HG03571 (cell line): ENCODE measurements around the gene CASTOR1.

Experiments
- ATAC-seq: cut with Tn5 transposase; IDR thresholded peaks from one replicate; pipeline ENCODE4 v1.9.1; 2021; ENCODE audit not compliant: unreplicated experiment

CASTOR1 gene

DNA sequence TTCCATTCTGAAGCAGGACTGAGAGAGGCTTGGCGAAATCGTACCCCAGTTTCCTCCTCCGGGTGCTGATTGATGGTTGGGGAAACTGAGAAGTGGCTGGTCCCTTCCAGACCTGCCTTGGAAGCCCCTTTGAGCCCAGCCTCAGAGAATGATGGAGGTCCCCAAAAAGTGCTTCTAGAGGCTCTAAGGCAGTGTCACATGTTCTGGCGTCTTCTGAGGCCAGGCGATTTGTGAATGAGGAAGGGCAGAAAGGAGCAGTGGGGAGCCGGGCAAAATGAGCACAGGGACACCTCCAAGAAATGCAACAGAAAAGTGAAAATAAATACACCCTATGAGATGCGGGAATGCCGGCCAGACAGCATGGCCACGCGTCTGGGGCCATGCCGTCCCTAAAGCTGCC is 41.7 kb downstream of the CASTOR1 start:
- no peak for ATAC-seq

DNA sequence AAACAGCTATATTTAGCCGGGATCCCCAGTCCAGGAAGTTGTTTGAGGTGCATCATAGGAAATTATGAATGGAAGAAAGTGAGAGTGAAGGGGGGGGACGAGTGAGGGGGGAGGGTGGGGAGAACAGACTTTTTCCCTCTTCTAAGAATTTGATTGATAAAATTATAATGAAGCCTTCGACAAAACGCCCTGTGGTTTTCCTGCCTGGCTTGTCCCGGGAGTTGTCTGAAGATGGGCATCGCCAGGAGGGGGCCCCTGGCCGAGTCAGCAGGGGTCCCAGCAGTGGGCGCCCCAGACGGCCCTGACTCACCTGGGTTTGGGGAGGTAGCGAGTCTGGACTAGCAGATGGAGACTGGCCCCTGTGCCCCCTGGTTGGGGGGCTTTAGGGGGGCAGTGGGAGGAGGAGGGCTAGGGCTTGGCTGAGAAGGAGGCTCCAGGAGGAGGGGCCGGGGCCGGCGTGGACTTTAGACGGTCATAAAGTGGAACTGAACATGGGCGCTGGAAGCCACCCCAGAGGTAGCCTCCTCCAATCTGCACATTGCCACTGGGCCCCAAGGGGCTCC is 42.4 kb downstream of the CASTOR1 start:
- ATAC-seq, result no peak

DNA sequence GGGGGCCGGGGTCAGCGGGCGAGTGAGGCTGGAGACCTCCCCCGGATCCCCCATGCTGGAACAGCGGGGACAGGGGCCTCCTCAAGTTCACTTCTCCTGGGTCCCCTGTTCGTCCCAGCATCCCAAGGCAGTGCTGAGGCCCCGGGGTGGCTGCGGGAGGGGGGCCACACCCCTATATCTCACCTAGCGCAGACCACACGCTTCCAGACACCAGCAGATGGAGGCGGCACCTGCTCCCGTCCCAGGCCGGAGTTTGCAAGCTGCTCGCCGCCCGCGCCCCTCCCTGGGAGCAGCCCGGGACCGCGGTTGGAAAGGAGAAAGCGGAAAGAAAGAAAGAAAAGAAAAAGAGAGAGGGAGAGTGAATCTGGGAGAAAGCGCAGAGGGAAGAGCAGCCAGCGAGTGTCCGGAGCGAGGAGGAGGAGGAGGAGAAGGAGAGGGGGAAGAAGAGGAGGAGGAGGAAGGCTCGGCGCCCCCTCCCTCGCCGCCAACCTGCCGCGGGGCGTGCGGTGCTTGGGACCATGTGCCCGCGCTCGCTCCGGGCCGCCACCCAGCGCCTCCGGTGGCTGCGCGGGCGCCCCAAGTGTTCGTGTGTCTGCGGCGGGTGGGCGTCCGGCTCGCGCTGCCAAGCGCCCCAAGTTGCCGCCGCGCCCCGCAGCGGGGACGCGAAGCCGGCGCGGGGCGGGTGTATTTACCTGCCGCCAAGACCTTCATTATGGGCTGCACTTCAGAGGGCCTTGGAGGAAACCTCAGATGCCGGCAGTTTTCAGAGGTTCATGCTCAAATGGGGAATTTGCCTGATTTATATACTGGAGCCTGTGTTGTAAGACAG is 43.1 kb downstream of the CASTOR1 start, which contains the start of gene LIF:
LIF (minus strand) TSS at position 775 of the 829 bp plus-strand sequence; CDS start at position 711, 64 bp downstream.
- no peak for ATAC-seq

DNA sequence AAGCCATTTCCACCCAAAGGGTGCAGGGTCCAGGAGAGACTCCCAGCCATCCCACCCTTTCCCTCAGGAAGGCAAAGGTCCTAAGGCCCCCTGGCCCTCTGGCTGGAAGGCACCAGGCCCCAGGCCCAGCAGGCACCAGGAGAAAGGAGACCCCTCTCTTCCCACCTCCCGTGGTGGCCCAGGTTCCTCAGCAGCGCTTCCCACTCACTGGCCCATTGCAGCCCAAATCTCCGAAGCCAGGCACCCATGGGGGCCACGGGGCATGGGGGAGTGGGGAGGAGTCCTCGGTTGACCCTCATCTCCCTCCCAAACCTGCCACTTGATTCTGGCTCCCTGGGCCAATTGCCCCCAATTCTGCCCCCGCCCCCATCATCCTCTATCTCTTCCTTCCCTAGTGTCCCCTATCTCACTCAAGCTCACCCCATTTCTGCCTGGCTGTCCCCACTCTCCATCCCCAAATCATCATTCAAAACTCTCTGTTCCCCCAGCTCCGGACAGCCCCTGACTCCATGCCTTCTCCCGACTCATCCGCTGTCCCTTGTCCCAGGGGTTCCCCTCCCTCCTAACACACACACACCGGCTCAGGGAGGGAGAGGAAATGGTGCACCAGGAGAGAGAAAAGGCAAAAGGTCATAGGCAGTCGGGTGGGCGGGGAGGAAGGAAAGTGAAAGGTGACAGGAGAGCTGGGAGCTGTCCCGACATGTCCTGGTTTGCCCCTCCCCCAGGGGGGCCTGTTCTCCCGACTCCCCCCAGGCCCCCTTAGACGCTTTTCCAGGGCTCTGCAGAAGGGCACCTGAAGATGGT is 43.9 kb downstream of the CASTOR1 start:
- no peak for ATAC-seq

DNA sequence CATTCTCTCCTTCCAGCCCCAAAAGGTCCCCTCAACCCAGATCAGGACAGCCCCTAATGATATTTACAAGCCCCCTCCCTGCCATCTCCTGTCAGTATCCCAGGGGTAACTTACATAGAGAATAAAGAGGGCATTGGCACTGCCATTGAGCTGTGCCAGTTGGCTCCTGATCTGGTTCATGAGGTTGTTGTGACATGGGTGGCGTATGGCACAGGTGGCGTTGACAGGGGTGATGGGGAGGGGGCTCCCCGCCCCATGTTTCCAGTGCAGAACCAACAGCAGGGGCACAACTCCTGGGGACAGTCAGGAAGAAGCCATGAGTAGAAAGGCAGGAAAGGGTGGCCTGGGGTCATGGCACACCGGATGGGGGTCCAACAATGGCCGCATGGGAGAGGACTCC is 44.7 kb downstream of the CASTOR1 start:
- no peak for ATAC-seq

DNA sequence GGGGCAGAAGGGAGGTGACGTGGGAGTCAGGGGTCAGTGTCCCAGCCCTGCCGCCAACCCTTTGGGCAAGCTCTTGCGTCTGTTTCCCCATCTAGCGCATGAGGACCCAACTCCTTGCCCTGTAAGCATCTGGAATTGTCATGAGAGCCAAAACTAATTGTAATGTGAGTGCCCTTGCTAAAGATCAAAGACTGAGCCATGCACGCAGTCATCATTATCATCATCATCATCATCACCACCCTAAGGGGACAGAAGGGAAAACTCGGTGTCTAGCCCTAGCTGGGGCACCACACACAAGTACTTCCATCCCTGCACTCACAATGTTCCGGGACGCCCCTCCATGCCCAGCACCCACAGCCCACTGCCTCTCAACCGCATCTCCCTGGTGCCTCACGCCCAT is 45.2 kb downstream of the CASTOR1 start:
- no peak for ATAC-seq

DNA sequence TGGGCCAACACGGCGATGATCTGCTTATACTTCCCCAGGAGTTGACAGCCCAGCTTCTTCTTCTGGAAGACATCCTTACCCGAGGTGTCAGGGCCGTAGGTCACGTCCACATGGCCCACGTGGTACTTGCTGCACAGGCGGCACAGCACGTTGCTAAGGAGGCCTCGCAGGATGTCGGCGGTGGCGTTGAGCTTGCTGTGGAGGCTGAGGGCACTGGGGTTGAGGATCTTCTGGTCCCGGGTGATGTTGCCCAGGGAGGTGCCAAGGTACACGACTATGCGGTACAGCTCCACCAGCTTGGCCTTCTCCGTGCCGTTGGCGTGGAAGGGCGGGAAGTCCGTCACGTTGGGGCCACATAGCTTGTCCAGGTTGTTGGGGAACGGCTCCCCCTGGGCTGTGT is 45.6 kb downstream of the CASTOR1 start:
- no peak for ATAC-seq

DNA sequence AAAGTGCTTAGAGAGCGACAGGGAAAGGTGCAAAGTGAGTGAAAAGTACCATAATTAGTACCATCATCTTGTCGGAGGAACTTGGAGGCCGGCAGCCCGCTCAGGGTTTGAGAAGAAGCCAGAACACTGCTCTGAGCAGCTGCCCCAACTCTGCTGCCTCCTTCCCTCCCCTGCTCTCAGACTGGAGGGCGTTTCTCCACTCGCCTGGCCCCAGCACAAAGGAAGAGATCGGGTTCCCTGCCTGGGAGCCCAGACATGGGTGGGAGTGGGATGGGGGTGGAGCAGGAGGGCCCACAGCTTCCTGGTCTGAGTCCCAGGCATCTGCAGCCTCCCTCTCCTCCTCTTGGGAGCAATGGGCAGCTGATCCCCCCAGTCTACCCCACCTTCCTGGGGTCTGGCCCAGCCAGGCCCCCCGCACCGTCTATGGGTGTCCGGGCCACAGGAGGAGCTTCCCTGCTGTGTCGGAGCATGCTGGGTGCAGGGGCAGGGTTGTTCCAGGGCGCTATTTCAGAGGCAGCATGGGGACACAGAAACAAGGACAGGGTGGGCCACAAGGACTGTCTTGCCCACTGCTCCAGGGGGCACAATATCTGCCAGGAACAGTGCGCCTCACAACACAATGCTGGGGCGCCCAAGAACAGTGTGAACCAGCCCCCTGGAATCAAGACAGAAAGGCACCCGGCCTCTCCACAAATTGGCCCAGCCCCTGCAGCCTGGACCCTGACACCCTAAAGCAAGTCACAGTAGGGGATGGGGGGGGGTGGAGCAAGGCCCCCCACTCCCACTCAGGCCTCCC is 47.5 kb downstream of the CASTOR1 start:
- no peak for ATAC-seq

DNA sequence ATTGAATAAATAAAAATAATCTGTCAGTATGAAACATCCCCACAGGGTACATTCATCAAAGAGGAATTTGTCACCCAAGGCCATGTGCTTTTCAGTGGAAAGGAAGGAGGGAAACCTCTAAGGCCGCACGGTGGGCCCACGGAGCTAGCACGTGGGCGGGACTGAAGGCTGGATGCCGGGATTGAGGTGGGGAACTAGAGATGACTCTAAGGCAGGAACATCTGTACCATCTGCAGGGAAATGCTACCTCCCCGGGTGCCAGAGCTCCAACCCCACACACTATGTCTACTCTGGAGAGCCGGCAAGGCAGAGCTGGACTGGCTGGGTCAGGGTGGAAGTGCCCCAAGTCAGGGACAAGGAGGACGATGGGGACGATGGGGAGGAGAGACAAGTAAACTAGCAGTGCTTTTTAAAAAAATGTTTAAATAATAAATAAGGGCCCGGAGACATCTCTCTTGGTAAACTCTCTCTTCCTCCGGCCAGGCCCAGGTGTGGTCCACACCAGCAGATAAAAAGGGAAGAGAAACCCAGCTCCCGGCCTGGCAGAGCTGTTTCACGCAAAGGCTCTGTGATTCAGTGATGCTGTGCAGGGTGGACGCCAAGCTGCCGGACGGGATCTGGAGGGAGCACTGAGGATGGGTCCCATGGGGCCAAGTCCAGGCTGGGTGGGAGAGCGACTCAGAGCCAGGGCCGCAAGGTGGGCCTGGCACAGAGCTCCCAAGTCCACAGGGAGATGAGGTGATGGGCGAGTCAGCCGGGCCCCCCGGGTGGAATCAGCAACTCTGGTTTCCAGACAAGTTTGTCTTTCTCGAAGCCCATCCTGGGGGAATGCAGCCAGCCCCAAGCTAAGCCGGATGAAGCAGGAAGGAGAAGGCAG is 48.5 kb downstream of the CASTOR1 start:
- ATAC-seq, result no peak

DNA sequence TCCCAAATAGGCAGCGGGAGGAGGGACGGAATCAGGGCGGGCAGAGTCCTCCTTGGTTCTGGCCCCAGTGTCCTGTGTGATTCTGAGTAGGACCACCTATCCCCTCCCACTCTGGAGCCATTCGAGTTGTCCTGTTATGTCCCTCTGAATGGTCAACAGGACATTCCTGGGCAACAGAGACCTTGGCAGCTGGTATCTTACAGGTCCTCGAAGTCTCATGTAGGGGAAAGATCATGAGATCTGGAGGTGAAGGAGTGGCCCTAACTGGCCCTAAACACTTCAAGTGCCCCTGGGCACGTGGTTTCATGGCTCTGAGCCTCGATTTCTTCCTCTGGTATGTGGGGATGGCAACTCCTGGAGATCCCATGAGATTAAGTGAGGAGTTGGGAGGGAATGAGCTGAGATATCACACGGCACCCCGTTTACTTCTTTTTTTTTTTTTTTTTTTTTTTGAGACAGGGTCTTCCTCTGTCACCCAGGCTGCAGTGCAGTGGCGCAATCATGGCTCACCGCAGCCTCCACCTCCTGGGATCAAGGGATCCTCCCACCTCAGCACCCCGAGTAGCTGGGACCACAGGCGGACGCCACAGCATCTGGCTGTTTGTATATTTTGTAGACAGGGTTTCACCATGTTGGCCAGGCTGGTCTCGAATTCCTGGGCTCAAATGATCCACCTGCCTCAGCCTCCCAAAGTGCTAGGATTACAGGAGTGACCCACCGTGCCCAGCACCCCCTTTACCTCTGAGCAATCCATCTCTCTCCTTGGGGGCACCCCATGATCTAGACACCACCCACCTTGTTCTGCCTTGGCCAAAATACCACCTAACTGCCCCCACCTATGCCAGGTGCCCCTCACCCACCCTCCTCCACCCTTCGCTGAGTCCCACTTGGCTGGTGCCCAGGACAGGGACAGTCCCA is 49.6 kb downstream of the CASTOR1 start:
- ATAC-seq, result no peak

DNA sequence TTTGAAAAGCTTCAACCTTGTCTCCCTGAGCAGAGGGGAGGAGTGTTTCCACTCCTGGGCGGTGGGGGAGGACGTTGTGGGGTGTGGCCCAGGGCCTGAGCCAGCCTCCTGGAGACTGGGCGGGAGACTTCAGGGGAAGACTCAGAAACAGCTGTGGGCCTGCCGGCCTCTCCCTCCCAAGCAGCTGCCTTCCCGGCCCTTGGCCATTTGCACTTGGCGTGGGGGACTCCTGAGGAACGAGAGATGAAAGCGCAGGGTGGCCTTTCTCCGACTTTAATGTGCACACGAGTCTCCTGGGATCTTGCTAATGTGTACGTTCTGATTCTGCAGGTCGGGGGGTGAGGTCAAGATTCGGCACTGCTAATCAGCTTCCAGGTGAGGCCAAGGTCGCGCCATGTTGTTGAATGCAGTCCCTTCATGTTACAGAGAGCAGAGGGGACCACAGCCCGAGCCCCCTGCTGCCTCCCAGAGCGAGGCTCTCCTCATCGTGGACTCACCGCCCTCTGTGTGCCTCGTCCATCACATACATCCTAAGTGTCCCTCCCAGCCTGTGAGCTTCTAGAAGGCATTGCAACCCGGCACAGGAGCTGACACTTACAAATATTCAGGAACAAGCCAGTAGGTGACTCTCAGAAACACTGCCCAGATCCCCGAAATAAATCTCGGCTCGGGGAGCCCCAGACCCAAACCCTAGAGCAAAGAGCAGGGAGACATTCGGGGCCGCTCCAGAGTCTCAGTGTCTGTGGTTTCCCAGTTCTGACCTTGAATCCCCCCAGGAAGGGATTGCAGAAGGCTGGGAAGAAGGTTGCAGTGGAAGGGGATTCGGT is 50.4 kb downstream of the CASTOR1 start:
- no peak for ATAC-seq

DNA sequence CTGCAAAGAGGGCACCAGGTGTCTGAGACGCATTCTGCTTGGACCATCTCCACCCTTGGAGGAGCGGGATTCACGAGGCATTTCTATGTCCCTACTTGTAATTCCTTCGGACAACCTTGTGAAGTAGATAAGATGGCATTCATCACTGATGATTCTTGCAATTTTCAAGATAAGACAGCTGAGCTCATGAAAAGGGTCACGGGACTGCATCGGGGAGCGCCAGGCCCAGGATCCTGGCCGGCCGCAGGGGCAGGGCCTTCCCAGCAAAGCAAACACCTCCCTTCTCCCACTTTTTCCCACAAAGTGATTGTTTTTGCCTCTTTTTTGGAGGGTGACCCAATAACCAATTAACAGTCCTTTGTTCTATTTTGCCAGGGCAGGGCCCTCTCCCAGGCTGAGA is 51.2 kb downstream of the CASTOR1 start:
- ATAC-seq, result no peak

DNA sequence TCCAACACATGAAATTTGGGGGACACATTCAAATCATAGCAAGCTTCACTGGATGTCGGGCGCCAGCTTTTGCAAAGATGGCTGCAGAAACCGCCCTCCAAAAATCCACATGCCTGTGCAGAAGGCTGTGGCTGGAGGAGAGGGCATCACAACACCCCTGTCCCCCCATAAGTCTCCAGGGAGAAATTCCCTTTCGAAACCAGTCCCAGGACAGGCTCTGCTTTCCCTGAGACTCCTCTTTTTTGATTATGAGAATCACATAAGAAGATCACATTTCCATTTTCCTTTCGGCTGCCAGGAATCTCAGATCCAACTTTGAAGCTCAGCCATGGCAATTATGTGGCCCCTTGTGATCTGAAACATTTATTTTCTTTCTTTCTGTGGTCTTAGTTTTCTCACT is 52.4 kb downstream of the CASTOR1 start:
- ATAC-seq, result no peak

DNA sequence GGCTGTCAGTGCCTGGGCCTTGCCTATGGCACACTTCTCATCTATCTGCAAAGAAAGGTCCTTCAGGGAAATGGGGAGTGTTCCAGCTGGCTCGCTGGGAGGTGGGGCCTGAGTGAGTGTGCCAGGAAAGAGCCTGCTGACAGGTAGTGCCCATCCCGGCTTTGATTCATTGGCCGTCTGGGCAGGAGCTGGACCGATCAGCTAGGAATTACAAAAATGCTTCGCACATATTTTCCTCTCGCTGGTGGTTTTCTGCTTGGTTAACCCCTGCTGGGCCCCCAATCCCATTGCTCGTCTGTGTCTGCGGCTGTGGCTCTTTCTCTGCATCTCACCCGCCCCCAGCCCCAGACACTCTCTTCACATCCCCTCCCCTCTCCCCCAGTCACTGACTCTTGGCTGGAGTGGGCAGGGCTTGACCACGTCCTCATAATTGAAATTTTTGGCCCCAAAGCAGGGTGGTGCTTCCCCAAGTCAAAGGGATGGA is 53.6 kb downstream of the CASTOR1 start:
- no peak for ATAC-seq
